Trophoblast cell (in vitro differentiated cells and primary cell): ENCODE data around the gene ILRUN.
"Not testable (repeated sequence)": the region's sequence is repeated elsewhere in the genome, so short reads cannot be mapped to it uniquely, and the experiment has no call there.

ENCODE experiments used
- DNase-seq, 2 donors: peaks; one replicate each; pipeline ENCODE4 v3.0.0-alpha.2; 2016
- H2AFZ ChIP-seq: 2 replicates; pipeline ENCODE4 v1.6.1; 2013; ENCODE audit warnings: low read length, moderate library complexity, mild to moderate bottlenecking; ENCODE audit not compliant: insufficient read depth, poor library complexity
- H2AK5ac ChIP-seq: 2 replicates; pipeline ENCODE4 v1.6.1; 2013; ENCODE audit warnings: mild to moderate bottlenecking, low read length
- H2BK120ac ChIP-seq: 2 replicates; pipeline ENCODE4 v1.6.1; 2013; ENCODE audit warnings: low read length, mild to moderate bottlenecking, moderate library complexity; ENCODE audit not compliant: insufficient read depth, poor library complexity
- H2BK12ac ChIP-seq: 2 replicates; pipeline ENCODE4 v1.6.1; 2013; ENCODE audit warnings: mild to moderate bottlenecking, low read length, moderate library complexity
- H2BK5ac ChIP-seq: 2 replicates; pipeline ENCODE4 v1.6.1; 2013; ENCODE audit warnings: low read length, low read depth, moderate library complexity, mild to moderate bottlenecking; ENCODE audit not compliant: poor library complexity
- H3K14ac ChIP-seq: 2 replicates; pipeline ENCODE4 v1.6.1; 2013; ENCODE audit warnings: mild to moderate bottlenecking, low read length
- H3K18ac ChIP-seq: 2 replicates; pipeline ENCODE4 v1.6.1; 2013; ENCODE audit warnings: mild to moderate bottlenecking, low read length
- H3K23ac ChIP-seq: 2 replicates; pipeline ENCODE4 v1.6.1; 2013; ENCODE audit warnings: low read length
- H3K27ac ChIP-seq: 2 replicates; pipeline ENCODE4 v1.5.1; 2013; ENCODE audit warnings: low read depth, mild to moderate bottlenecking, inconsistent platforms, low read length, moderate library complexity
- H3K27me3 ChIP-seq: 2 replicates; pipeline ENCODE4 v1.6.1; 2013; ENCODE audit warnings: inconsistent platforms, mild to moderate bottlenecking, low read length, moderate library complexity; ENCODE audit not compliant: insufficient read depth
- H3K36me3 ChIP-seq, 2 experiments: 1 replicate in 1 of 2; 2 replicates in 1 of 2; pipeline ENCODE4 v1.6.1; 2013; ENCODE audit warnings: low read length in 2 of 2, mild to moderate bottlenecking in 2 of 2, moderate library complexity in 1 of 2; ENCODE audit not compliant: insufficient read depth in 2 of 2, control insufficient read depth in 1 of 2
- H3K4ac ChIP-seq: 2 replicates; pipeline ENCODE4 v1.6.1; 2013; ENCODE audit warnings: low read depth, mild to moderate bottlenecking, low read length, moderate library complexity
- H3K4me1 ChIP-seq, 2 experiments: 1 replicate in 1 of 2; 2 replicates in 1 of 2; pipeline ENCODE4 v1.6.1; 2013; ENCODE audit warnings: low read length in 2 of 2, mild to moderate bottlenecking in 2 of 2, moderate library complexity in 1 of 2; ENCODE audit not compliant: insufficient read depth in 2 of 2, control insufficient read depth in 1 of 2
- H3K4me2 ChIP-seq: 2 replicates; pipeline ENCODE4 v1.6.1; 2013; ENCODE audit warnings: inconsistent platforms, mild to moderate bottlenecking, low read length, moderate library complexity
- H3K4me3 ChIP-seq: 2 replicates; pipeline ENCODE4 v1.5.1; 2013; ENCODE audit warnings: mild to moderate bottlenecking, low read depth, low read length, inconsistent platforms
- H3K79me1 ChIP-seq: one replicate; pipeline ENCODE4 v1.6.1; 2013; ENCODE audit warnings: low read length
- H3K79me2 ChIP-seq: 2 replicates; pipeline ENCODE4 v1.6.1; 2013; ENCODE audit warnings: low read length, mild to moderate bottlenecking; ENCODE audit not compliant: control insufficient read depth, insufficient read depth, poor library complexity
- H3K9ac ChIP-seq: 2 replicates; pipeline ENCODE4 v1.6.1; 2013; ENCODE audit warnings: mild to moderate bottlenecking, low read length
- H3K9me3 ChIP-seq: 2 replicates; pipeline ENCODE4 v1.6.1; 2013; ENCODE audit warnings: low read depth, mild to moderate bottlenecking, control low read depth, inconsistent platforms, low read length; ENCODE audit not compliant: insufficient read depth
- H4K12ac ChIP-seq: 2 replicates; pipeline ENCODE4 v1.6.1; 2013; ENCODE audit warnings: low read depth, mild to moderate bottlenecking, low read length, moderate library complexity
- H4K8ac ChIP-seq: 2 replicates; pipeline ENCODE4 v1.6.1; 2013; ENCODE audit warnings: low read depth, mild to moderate bottlenecking, low read length, moderate library complexity
- H4K91ac ChIP-seq: one replicate; pipeline ENCODE4 v1.6.1; 2013; ENCODE audit warnings: low read depth, mild to moderate bottlenecking, low read length, moderate library complexity
- WGBS: extraction: QIAGEN DNeasy Blood & Tissue Kit; methylation state at CpG from one replicate; pipeline ENCODE4 v1.1.7; 2013; ENCODE audit warnings: missing lambda C conversion rate; ENCODE audit not compliant: insufficient read length, insufficient coverage; ENCODE audit errors: extremely low coverage; 5-methylcytosine and 5-hydroxymethylcytosine counted together

The ILRUN gene

GRCh38 chr6:34726055-34726454 lies 29.5 kb upstream of the ILRUN start:
- WGBS: no CpG with 5 or more reads among the region's 1 CpG

GRCh38 chr6:34723203-34723602 lies 26.6 kb upstream of the ILRUN start:
- Histone ChIP-seq H3K18ac (no peak overlapping the region), H2AFZ (no peak overlapping the region), H3K9me3 (no peaks in the 10 kb centered on the region), H2BK12ac (no peak overlapping the region), H3K4me3 (no peak overlapping the region), H3K36me3 (no peaks in the 10 kb centered on the region), H3K79me2 (peaks cover 2% of the 10 kb centered on the region), H3K23ac (no peak overlapping the region), H4K91ac (no peak overlapping the region), H4K8ac (no peak overlapping the region), H3K27ac (peak overlapping the region; percentile 18), H2BK120ac (no peak overlapping the region), H3K14ac (no peak overlapping the region), H3K4ac (no peak overlapping the region), H2BK5ac (no peak overlapping the region), H3K4me1 (peaks cover 2 to 6% of the 10 kb centered on the region in 2 experiments), H3K27me3 (no peaks in the 10 kb centered on the region), H3K4me2 (no peak overlapping the region), H4K12ac (no peak overlapping the region), H3K79me1 (peaks cover 7% of the 10 kb centered on the region), H2AK5ac (no peak overlapping the region), H3K9ac (no peak overlapping the region)
- no peak for DNase-seq
- WGBS: no CpG with 5 or more reads among the region's 2 CpGs

More at GRCh38 chr6:34726055-34726454, 29.5 kb upstream of the ILRUN start:
- Histone ChIP-seq H3K27ac (no peak overlapping the region), H3K9ac (no peak overlapping the region), H2AFZ (no peak overlapping the region), H2AK5ac (no peak overlapping the region), H3K4me2 (no peak overlapping the region), H3K36me3 (no peaks in the 10 kb centered on the region), H3K23ac (no peak overlapping the region), H3K4me3 (no peak overlapping the region), H4K8ac (no peak overlapping the region), H3K9me3 (no peaks in the 10 kb centered on the region), H3K4ac (no peak overlapping the region), H3K27me3 (no peaks in the 10 kb centered on the region), H3K79me2 (no peaks in the 10 kb centered on the region), H3K4me1 (peaks cover 0 to under 1% of the 10 kb centered on the region in 2 experiments), H3K18ac (no peak overlapping the region), H4K91ac (no peak overlapping the region), H3K79me1 (no peaks in the 10 kb centered on the region), H3K14ac (no peak overlapping the region), H2BK5ac (no peak overlapping the region), H2BK12ac (no peak overlapping the region), H2BK120ac (no peak overlapping the region), H4K12ac (no peak overlapping the region)
- DNase-seq: no peak

GRCh38 chr6:34722451-34722850 lies 25.9 kb upstream of the ILRUN start:
- no peak overlapping the region for H3K4me3 ChIP-seq
- no peak overlapping the region for H3K4ac ChIP-seq
- no peak overlapping the region for H2AK5ac ChIP-seq
- peaks cover 2 to 6% of the 10 kb centered on the region in 2 experiments for H3K4me1 ChIP-seq
- H3K36me3 ChIP-seq: no peaks in the 10 kb centered on the region
- H3K79me2 ChIP-seq: peaks cover 2% of the 10 kb centered on the region
- WGBS: no CpG with 5 or more reads among the region's 8 CpGs
- H2BK12ac ChIP-seq: no peak overlapping the region
- no peak overlapping the region for H4K8ac ChIP-seq
- H2BK5ac ChIP-seq: no peak overlapping the region
- H3K27ac ChIP-seq: no peak overlapping the region
- H3K18ac ChIP-seq: no peak overlapping the region
- no peak overlapping the region for H4K12ac ChIP-seq
- H4K91ac ChIP-seq: no peak overlapping the region
- no peak overlapping the region for H2BK120ac ChIP-seq
- no peak overlapping the region for H3K14ac ChIP-seq
- H3K9me3 ChIP-seq: no peaks in the 10 kb centered on the region
- H2AFZ ChIP-seq: no peak overlapping the region
- H3K27me3 ChIP-seq: no peaks in the 10 kb centered on the region
- no peak overlapping the region for H3K9ac ChIP-seq
- H3K4me2 ChIP-seq: no peak overlapping the region
- no peak overlapping the region for H3K23ac ChIP-seq
- peak; percentile 70 to 94 for DNase-seq
- H3K79me1 ChIP-seq: peaks cover 7% of the 10 kb centered on the region

- peak overlapping the region; percentile 33 for H3K4ac ChIP-seq
- not testable (repeated sequence) for H3K9ac ChIP-seq, H3K27me3 ChIP-seq, H3K4me2 ChIP-seq, H3K23ac ChIP-seq, H3K27ac ChIP-seq, H3K4me1 ChIP-seq, H3K79me1 ChIP-seq, H3K79me2 ChIP-seq, DNase-seq, H3K18ac ChIP-seq, H3K9me3 ChIP-seq, H3K4me3 ChIP-seq, H3K36me3 ChIP-seq, H2AFZ ChIP-seq
- H4K12ac ChIP-seq: peak overlapping the region; percentile 22
- H2AK5ac ChIP-seq: peak overlapping the region; percentile 91
- H2BK120ac ChIP-seq: peak overlapping the region; percentile 61
- peak overlapping the region; percentile 93 for H3K14ac ChIP-seq
- peak overlapping the region; percentile 83 for H4K8ac ChIP-seq
- H2BK12ac ChIP-seq: peak overlapping the region; percentile 86
- H2BK5ac ChIP-seq: peak overlapping the region; percentile 86
- H4K91ac ChIP-seq: peak overlapping the region; percentile 92
- no CpG with 5 or more reads among the region's 6 CpGs for WGBS
Observed at GRCh38 chr6:34720160-34720559, 23.6 kb upstream of the ILRUN start.
